Neuronal stem cell (in vitro differentiated cells): ENCODE measurements around the gene PIGL.

Source experiments
- DNase-seq: peaks from one replicate; pipeline ENCODE4 v3.0.0-alpha.2; 2013; ENCODE audit warnings: low spot score
- H2AFZ ChIP-seq: one replicate; pipeline ENCODE4 v1.6.1; 2013; ENCODE audit warnings: mild to moderate bottlenecking, low read length, inconsistent platforms
- H2AK5ac ChIP-seq: 2 replicates; pipeline ENCODE4 v1.6.1; 2013; ENCODE audit warnings: low read depth, mild to moderate bottlenecking, inconsistent platforms, low read length, moderate library complexity, mixed read lengths
- H2BK120ac ChIP-seq: 2 replicates; pipeline ENCODE4 v1.6.1; 2013; ENCODE audit warnings: low read depth, mild to moderate bottlenecking, inconsistent platforms, low read length, moderate library complexity, mixed read lengths
- H2BK12ac ChIP-seq: one replicate; pipeline ENCODE4 v1.6.1; 2013; ENCODE audit warnings: low read length, inconsistent platforms
- H2BK15ac ChIP-seq: 2 replicates; pipeline ENCODE4 v1.6.1; 2013; ENCODE audit warnings: mild to moderate bottlenecking, low read length, inconsistent platforms, mixed read lengths
- H2BK5ac ChIP-seq: one replicate; pipeline ENCODE4 v1.6.1; 2013; ENCODE audit warnings: inconsistent platforms, mild to moderate bottlenecking, low read length, moderate library complexity
- H3K14ac ChIP-seq: one replicate; pipeline ENCODE4 v1.6.1; 2013; ENCODE audit warnings: low read length, inconsistent platforms
- H3K18ac ChIP-seq: 2 replicates; pipeline ENCODE4 v1.6.1; 2013; ENCODE audit warnings: low read length, inconsistent platforms
- H3K23ac ChIP-seq: 2 replicates; pipeline ENCODE4 v1.6.1; 2013; ENCODE audit warnings: low read depth, mild to moderate bottlenecking, mixed read lengths, low read length, inconsistent platforms; ENCODE audit not compliant: poor library complexity
- H3K27ac ChIP-seq: replicated peaks from 3 replicates; pipeline ENCODE4 v1.5.1; 2013; ENCODE audit warnings: low read length, inconsistent platforms
- H3K27me3 ChIP-seq, 3 experiments: 2 replicates each; pipeline ENCODE4 v1.6.1; 2013; ENCODE audit warnings: low read length in 3 of 3, mild to moderate bottlenecking in 2 of 3, inconsistent platforms in 1 of 3, low read depth in 1 of 3, mixed read lengths in 1 of 3, moderate library complexity in 1 of 3; ENCODE audit not compliant: control insufficient read depth in 3 of 3, insufficient read depth in 3 of 3
- H3K36me3 ChIP-seq, 2 donors: replicated peaks in 1 of 2; 2 replicates each; pipeline ENCODE4 v1.6.1; 2013; ENCODE audit warnings: low read length in 2 of 2; ENCODE audit not compliant: control insufficient read depth in 2 of 2, insufficient read depth in 2 of 2
- H3K4ac ChIP-seq: 2 replicates; pipeline ENCODE4 v1.6.1; 2013; ENCODE audit warnings: inconsistent platforms, mild to moderate bottlenecking, low read length, moderate library complexity
- H3K4me1 ChIP-seq, 2 donors: 1 replicate in 1 of 2; 2 replicates in 1 of 2; pipeline ENCODE4 v1.6.1; 2013; ENCODE audit warnings: low read length in 2 of 2, low read depth in 1 of 2; ENCODE audit not compliant: control insufficient read depth in 2 of 2, insufficient read depth in 1 of 2
- H3K4me2 ChIP-seq: one replicate; pipeline ENCODE4 v1.6.1; 2013; ENCODE audit warnings: mild to moderate bottlenecking, low read length, inconsistent platforms; ENCODE audit not compliant: insufficient read depth, poor library complexity, severe bottlenecking
- H3K4me3 ChIP-seq, 2 donors: 2 replicates each; pipeline ENCODE4 v1.5.1; 2013; ENCODE audit warnings: low read length in 2 of 2, mild to moderate bottlenecking in 2 of 2, inconsistent platforms in 1 of 2, moderate library complexity in 1 of 2
- H3K79me1 ChIP-seq: one replicate; pipeline ENCODE4 v1.6.1; 2013; ENCODE audit warnings: low read depth, mild to moderate bottlenecking, inconsistent platforms, low read length, moderate library complexity
- H3K9ac ChIP-seq: one replicate; pipeline ENCODE4 v1.6.1; 2013; ENCODE audit warnings: mild to moderate bottlenecking, low read depth, low read length, inconsistent platforms; ENCODE audit not compliant: poor library complexity
- H3K9me3 ChIP-seq, 2 donors: replicated peaks in 1 of 2; 2 replicates each; pipeline versions ENCODE3 to v1.6.1; 2013; ENCODE audit warnings: low read length in 2 of 2, mild to moderate bottlenecking in 2 of 2, inconsistent platforms in 1 of 2, low read depth in 1 of 2, mixed read lengths in 1 of 2, moderate library complexity in 1 of 2; ENCODE audit not compliant: control insufficient read depth in 2 of 2, insufficient read depth in 1 of 2
- H4K8ac ChIP-seq: one replicate; pipeline ENCODE4 v1.6.1; 2013; ENCODE audit warnings: low read depth, mild to moderate bottlenecking, inconsistent platforms, low read length, moderate library complexity
- H4K91ac ChIP-seq: one replicate; pipeline ENCODE4 v1.6.1; 2013; ENCODE audit warnings: low read length, low read depth, mild to moderate bottlenecking, inconsistent platforms; ENCODE audit not compliant: poor library complexity
- WGBS, 2 donors: extraction: QIAGEN DNeasy Blood & Tissue Kit; methylation state at CpG; one replicate each; pipeline ENCODE4 v1.1.7; 2013; ENCODE audit warnings: missing lambda C conversion rate in 2 of 2, mixed read lengths in 1 of 2; ENCODE audit not compliant: insufficient read length in 2 of 2, insufficient replicate concordance in 1 of 2; ENCODE audit errors: extremely low coverage in 2 of 2; 5-methylcytosine and 5-hydroxymethylcytosine counted together

Gene PIGL

GRCh38 chr17:16322636-16323035 is 105.6 kb downstream of the PIGL start:
- WGBS, 2 donors: no CpG with 5 or more reads among the region's 3 CpGs
- H2BK5ac ChIP-seq: no peak overlapping the region
- no peak overlapping the region for H3K27ac ChIP-seq

GRCh38 chr17:16325964-16326363 is 109.0 kb downstream of the PIGL start:
- H3K18ac ChIP-seq: no peak overlapping the region
- no peak overlapping the region for H3K14ac ChIP-seq
- no peak overlapping the region for H4K91ac ChIP-seq
- no peak overlapping the region for H3K23ac ChIP-seq
- H3K79me1 ChIP-seq: no peaks in the 10 kb centered on the region
- WGBS, 2 donors: no CpG with 5 or more reads among the region's 1 CpG
- no peak overlapping the region for H3K4me2 ChIP-seq
- no peak overlapping the region for H3K4me3 ChIP-seq
- no peak overlapping the region for H3K9ac ChIP-seq
- H3K4me1 ChIP-seq: no peaks in the 10 kb centered on the region
- no peak overlapping the region for H4K8ac ChIP-seq
- H2BK12ac ChIP-seq: no peak overlapping the region
- H2AFZ ChIP-seq: no peak overlapping the region
- H3K27me3 ChIP-seq: no peaks in the 10 kb centered on the region
- H3K27ac ChIP-seq: no peak overlapping the region
- H3K9me3 ChIP-seq: no peaks in the 10 kb centered on the region
- H2BK120ac ChIP-seq: no peak overlapping the region
- H2AK5ac ChIP-seq: no peak overlapping the region
- H2BK15ac ChIP-seq: no peak overlapping the region
- H3K36me3 ChIP-seq: peaks cover 5 to 34% of the 10 kb centered on the region in 2 donors
- no peak for DNase-seq
- no peak overlapping the region for H3K4ac ChIP-seq
- H2BK5ac ChIP-seq: no peak overlapping the region

More at GRCh38 chr17:16322636-16323035, 105.6 kb downstream of the PIGL start:
- Histone ChIP-seq H3K4ac (no peak overlapping the region), H3K18ac (no peak overlapping the region), H4K91ac (no peak overlapping the region), H3K4me1 (no peaks in the 10 kb centered on the region), H2BK15ac (no peak overlapping the region), H2AFZ (no peak overlapping the region), H3K79me1 (no peaks in the 10 kb centered on the region), H3K9ac (no peak overlapping the region), H3K27me3 (no peaks in the 10 kb centered on the region), H2AK5ac (no peak overlapping the region), H3K23ac (no peak overlapping the region), H3K14ac (no peak overlapping the region), H3K4me2 (no peak overlapping the region), H3K4me3 (no peak overlapping the region), H3K36me3 (peaks cover 5 to 42% of the 10 kb centered on the region in 2 donors), H2BK12ac (no peak overlapping the region), H3K9me3 (no peaks in the 10 kb centered on the region), H2BK120ac (no peak overlapping the region), H4K8ac (no peak overlapping the region)
- no peak for DNase-seq

DNA sequence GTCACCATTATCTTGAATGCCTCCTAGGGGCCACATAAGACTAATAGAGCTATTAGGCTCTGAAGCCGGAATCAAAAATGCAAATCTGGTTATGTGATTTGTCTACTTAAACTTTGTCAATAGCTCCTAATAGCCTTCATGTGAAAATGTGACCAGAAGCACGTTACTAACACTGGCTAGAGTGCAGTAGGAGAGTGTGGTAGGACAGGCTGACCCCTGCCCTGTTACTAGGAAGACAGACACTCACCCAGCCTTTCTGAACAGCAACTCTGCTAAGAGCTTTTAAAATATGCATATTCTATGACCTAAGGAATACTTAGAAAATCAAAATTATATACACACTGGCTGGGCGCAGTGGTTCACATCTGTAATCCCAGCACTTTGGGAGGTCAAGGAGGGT is 110.0 kb downstream of the PIGL start:
- Histone ChIP-seq H3K4me1 (no peaks in the 10 kb centered on the region), H3K23ac (no peak overlapping the region), H4K91ac (no peak overlapping the region), H3K9ac (no peak overlapping the region), H3K4me3 (no peak overlapping the region), H3K79me1 (no peaks in the 10 kb centered on the region), H3K14ac (no peak overlapping the region), H3K27me3 (no peaks in the 10 kb centered on the region), H2BK5ac (no peak overlapping the region), H3K18ac (no peak overlapping the region), H3K27ac (no peak overlapping the region), H3K36me3 (peaks cover 5 to 34% of the 10 kb centered on the region in 2 donors), H4K8ac (no peak overlapping the region), H2BK120ac (no peak overlapping the region), H2AK5ac (no peak overlapping the region), H2BK15ac (no peak overlapping the region), H3K4me2 (no peak overlapping the region), H2BK12ac (no peak overlapping the region), H3K9me3 (no peaks in the 10 kb centered on the region), H3K4ac (no peak overlapping the region), H2AFZ (no peak overlapping the region)
- WGBS, 2 donors: no CpG with 5 or more reads among the region's 3 CpGs
- DNase-seq: no peak

DNA sequence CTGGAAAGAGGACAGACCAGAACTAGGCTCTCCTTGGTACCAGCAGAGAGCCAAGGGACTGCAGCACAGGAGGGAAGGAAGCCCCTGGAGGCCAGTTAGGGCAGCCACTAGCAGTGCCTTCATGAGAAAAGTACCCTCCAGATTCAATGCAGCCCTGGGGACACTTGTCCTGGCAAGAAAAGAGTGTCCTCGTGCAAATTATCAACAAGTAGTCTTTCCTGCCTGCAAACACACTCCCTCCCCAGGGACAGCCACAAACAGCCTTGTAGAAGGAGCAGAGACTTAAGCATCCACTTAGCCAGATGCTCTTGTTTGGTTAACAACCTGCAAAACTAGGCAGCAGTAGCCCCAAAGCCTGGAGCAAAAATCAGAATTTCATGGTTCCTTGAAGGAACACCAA is 112.0 kb downstream of the PIGL start:
- Histone ChIP-seq H2AFZ (no peak overlapping the region), H3K27me3 (no peaks in the 10 kb centered on the region), H3K27ac (no peak overlapping the region), H3K79me1 (no peaks in the 10 kb centered on the region), H3K9me3 (no peaks in the 10 kb centered on the region), H3K4me1 (no peaks in the 10 kb centered on the region), H2BK15ac (no peak overlapping the region), H2BK12ac (no peak overlapping the region), H3K4me2 (no peak overlapping the region), H3K4me3 (no peak overlapping the region), H2BK5ac (no peak overlapping the region), H3K4ac (no peak overlapping the region), H2BK120ac (no peak overlapping the region), H3K18ac (no peak overlapping the region), H2AK5ac (no peak overlapping the region), H4K8ac (no peak overlapping the region), H3K14ac (no peak overlapping the region), H4K91ac (no peak overlapping the region), H3K36me3 (peaks cover 5 to 25% of the 10 kb centered on the region in 2 donors), H3K9ac (no peak overlapping the region), H3K23ac (no peak overlapping the region)
- no CpG with 5 or more reads among the region's 1 CpG for WGBS, 2 donors
- DNase-seq: no peak
